Activated T-cell treated with anti-CD3 and anti-CD28 coated beads, Interleukin-2, amount 50 U/mL, for 1 hour (primary cell): ENCODE data around the gene SLC46A2.

Experiments used
- DNase-seq: peaks from one replicate; pipeline ENCODE4 v3.0.0-alpha.2; 2020

SLC46A2 gene, protein sequence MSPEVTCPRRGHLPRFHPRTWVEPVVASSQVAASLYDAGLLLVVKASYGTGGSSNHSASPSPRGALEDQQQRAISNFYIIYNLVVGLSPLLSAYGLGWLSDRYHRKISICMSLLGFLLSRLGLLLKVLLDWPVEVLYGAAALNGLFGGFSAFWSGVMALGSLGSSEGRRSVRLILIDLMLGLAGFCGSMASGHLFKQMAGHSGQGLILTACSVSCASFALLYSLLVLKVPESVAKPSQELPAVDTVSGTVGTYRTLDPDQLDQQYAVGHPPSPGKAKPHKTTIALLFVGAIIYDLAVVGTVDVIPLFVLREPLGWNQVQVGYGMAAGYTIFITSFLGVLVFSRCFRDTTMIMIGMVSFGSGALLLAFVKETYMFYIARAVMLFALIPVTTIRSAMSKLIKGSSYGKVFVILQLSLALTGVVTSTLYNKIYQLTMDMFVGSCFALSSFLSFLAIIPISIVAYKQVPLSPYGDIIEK

DNA sequence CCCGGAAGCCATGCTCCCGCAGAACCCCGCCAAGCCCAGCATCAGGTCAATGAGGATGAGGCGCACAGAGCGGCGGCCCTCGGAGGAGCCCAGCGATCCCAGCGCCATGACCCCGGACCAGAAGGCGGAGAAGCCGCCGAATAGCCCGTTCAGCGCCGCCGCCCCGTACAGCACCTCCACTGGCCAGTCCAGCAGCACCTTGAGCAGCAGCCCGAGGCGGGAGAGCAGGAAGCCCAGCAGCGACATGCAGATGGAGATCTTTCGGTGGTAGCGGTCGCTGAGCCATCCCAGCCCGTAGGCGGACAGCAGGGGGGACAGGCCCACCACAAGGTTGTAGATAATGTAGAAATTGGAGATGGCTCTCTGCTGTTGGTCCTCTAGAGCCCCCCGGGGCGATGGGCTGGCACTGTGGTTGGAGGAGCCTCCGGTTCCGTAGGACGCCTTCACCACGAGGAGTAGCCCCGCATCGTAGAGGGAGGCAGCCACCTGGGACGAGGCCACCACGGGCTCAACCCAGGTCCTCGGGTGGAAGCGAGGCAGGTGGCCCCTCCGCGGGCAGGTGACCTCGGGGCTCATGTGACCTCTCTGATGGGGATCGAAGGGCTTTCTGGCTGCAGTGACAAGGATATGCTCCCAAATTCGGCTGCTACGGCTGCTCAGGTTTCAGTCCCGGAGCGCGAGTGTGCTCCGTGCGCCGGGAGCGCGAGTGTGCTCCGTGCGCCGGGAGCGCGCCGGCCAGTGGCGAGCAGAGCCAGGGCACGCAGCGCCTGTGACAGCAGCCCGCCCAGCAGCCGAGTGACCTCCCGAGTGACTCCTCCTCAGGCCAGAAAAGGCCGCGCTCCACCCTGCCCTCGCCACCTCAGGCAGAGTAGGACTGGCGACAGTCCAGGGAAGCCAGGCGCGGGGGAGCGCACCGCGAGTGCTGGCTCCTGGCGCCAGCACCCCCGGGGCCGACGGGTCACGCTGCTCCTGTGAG, at the start of gene SLC46A2:
Gene SLC46A2 (minus strand): TSS at position 771 of the 976 bp plus-strand sequence. CDS start 195 bp downstream, at position 576.
- DNase-seq: no peak

DNA sequence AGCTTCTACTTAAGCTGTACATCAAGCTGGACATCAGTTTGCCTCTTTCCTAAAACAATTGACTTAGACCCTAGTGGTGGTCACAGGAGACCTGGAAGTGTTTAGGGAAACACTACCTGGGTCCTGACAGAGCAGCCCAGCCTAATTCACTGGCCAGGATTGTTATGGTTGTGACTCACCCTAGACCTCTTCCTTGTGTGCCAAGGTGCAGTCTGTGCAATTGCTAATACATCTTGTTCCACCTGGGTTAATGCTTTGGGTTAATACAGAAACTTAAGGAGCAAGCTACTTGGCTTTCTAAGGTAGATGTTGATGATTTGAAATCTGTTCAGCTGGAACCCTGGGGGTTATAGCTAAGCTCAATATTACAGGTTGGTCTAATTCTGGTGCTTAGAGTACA, 48.7 kb upstream of the SLC46A2 start:
- no peak for DNase-seq

DNA sequence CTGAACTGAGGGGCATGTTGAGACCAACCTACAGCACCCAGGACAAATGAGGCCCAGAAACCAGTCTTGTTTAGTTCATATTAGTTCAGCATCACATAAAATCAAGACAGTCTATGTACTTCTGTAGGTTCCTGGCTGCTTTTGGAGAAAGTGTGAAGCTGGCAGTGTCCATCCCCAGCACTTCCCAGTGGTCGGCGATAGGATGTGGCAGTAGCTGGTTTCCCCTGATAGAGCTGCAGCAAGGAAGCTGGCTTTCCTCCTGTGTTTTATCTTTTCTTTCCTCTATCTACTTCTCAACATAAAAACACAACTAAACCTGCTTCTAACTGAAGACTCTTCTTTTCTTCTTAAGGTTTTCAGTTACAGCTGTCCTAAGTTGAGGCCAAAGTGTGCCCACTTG, 43.0 kb upstream of the SLC46A2 start:
- DNase-seq: no peak

DNA sequence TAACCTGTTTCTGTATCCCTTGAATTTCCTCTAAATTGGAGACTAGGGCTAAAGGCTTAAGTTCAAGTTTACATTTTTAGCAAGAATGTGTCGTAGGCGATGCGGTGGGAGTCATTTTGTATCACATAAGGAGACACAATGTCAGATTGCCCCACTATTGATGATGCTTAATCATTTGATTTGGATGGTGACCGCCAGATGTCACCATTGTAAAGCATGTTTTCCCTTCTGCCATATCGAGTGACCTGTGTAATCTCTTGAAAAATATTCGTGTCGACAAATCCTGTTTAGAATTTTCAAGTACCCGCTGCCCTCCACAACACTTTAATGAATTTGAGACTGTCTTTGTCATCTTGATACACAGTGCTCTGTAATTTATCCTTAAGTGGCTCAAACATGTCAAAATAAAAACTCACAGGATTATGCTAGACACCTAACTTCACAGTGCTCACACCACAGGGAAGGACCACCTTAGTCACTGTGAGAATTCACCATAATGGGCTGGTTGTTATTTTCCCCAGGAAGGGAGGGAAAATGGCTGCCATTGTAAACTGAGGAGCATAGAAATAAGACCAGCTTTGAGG, 34.5 kb upstream of the SLC46A2 start:
- DNase-seq: no peak

DNA sequence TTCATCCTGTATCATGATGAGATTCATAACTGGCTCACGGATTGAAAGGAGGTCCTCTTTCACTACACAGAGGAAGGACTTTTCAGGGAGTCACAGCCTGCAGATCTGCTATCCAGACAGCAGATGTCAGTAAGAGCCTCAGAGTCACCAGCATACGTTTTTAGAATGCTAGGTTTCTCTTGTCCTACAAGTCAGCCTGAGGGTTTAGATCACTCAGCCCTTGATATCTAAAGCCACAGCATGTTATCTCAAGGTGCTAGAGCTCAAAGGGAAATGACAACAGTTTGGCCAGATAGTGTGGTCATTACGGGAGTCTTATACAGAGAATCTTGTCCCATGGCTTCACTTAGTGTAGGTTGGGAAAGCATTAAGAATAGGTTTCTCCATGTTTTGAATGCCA, 30.9 kb upstream of the SLC46A2 start:
- DNase-seq: no peak

DNA sequence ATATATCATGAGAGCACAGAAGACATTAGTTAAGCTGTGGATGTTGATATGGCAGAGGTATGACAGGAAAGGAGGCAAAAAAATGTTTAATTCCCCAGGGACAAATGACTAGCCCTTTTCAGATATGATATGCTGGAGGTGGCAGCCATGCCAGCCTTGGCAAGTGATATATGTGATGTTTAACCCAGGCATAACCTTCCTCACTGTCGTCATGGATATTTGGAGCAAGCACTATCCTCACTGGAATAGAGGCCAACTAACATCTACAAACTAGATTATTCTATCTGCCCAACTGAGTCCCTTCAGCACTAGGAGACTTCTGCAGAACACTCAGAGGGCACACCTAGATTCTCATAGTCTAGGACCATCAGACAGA, 27.3 kb upstream of the SLC46A2 start:
- DNase-seq: no peak

DNA sequence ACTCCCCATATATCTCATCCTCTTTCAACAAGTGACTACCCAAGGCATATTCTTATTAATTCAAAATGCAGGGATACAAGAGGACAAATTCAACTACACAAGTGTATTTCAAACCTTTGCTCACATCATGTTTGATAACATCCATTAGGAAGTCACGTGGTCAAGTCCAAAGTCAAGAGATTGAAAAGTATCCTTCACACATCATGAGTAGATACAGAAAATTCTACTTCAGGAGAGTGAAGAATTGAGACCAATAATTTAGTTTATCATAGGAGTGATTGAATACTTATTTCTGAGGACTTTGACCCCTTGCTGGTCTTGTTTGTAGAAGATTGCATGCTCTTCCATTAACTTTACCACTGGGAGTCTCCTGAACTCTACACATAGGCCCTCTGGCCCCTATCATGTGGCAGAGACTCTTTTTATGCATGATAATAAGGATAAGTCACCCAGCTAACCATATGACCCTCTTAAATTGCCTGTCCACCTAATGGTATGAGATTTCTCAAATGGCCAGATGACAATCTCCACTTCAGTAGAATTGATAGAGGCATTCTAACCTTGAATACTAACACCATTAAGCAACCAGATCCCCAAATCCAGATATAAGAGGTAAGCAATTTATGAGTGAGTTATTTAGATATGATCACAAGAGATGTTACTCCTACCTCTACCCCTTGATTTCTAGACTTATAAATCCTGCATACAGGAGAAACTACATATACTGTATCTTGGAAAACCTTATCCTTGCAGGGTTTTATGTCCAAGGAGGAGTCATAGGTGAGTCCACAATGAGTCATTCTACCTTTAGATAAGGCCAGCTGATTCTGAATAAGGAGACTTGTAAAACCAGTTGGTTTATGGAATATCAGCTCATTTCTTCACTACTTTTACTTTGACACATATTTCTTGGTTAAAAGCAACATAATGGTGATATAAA, 26.6 kb upstream of the SLC46A2 start:
- DNase-seq: no peak

DNA sequence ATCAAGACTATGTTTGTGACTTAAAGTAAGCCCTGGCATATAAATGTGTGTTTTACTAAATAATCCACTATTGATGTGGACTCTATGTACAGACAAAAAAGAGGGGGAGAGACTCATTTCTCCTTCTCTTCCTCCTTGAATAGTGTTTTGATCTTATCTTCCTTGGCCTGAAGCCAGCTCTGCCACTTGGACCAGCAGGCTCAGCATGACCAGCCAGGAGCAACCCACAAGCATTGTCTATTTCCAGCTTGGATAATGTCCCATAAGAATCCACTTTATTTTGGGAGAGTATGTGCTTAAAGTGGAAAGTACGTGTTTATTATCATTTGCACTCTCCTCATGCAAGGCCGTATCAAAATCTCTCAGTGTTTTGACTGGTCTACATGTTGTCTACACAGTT, 23.8 kb upstream of the SLC46A2 start:
- no peak for DNase-seq

DNA sequence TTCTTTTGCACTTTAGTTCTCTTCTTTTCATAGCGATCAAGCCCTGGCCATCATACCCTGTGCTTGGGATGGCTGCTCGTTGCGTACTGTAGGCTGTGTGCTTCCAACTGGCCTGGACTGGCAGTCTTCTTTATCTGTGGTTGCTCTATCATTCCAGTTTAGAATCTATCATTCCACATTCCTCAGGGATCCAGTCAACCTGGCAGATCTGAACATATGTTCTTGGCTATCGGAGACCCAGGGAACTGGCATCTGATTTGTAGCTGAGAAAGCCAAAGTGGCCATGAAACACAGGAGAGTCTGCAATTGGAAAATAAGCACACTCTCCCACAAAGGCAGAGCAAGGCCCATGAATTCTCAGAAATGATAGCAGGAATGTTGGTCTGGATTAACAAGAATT, 22.6 kb upstream of the SLC46A2 start:
- DNase-seq: no peak

DNA sequence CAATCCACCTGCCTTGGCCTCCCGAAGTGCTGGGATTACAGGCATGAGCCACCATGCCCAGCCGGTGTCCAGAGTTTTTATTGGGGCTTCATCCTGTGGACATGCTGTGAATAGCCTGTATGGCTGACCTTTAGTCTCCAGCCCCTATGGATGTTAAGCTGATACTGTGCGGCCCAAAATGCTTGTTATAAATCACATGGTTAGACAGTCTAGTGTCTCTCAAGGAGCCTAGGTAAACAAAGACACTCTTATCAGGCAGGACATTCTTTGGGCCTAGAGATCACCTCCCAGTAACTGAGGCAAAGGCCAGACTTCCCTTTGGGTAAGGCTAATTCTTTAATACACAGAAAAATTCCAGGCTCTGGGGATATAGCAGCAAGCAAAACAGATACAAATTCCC, 22.0 kb upstream of the SLC46A2 start:
- no peak for DNase-seq

DNA sequence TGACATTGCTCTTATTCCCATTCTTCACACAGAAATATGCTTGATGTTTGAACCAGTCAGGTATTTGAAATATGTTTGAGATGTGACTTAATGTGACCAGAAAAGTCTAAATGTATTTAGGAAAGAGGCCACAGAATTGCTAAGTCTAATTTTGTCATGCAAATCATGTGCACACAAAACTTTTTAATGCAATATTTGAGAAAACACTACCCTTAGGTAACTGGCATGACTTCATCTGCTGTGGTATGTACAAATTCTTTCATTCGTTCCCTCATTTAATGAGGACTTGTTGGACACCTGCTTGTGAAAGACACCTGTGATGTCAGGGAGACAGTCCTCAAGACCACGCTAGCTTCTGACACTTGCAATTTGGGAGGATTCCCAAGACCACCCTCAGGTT, 21.1 kb upstream of the SLC46A2 start:
- DNase-seq: no peak

DNA sequence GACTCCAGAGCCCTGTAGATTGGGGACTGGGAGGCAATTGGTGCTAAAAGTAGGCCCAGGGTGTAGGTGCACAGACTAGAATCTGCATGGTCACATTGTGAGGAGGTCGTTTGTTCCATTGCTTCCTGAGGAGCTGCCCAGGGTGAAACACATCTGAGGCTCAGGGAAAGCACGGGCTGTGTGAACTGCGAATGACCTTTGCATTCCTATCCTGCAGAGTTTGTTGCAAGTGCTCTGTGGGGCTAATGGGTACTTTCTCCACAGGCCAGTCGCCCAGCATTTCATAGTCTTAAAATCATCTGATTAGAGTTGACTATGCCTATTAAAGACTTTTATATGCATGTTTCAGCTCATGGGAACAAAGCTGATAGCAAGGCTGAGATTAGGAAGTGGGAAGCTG, 14.4 kb upstream of the SLC46A2 start:
- DNase-seq: no peak

DNA sequence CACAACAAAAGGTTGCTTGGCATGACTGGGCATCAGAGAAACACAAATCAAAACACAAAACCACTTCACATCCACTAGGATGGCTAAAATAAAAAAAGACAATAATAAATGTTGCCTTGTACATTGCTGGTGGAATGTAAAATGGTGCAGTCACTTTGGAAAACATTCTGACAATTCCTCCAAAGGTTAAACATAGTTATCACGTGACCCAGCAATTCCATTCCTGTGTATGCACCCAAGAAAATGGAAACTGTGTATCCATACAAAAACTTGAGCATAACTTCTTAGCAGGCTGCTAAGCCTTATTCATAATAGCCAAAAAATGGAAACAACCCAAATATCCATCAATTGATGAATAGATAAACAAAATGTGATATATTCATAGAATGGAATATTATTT, 10.2 kb upstream of the SLC46A2 start:
- no peak for DNase-seq

DNA sequence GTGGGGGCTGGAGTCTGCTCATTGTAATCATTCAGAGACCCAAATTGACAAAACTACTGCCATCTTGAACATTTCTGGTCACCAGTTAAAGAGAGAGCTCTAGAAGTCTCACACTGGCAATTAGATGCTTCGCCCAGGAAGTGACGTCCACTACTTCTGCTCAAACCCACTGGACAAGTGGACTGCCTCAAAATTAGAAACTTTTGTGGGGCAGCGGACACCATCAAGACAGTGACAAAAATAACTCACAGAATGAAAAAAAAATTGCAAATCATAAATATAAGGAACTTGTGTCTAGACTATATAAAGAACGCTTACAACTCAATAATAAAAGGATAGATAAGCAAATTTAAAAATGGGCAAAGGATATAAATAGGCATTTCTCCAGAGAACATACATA, 9.8 kb upstream of the SLC46A2 start:
- DNase-seq: no peak

DNA sequence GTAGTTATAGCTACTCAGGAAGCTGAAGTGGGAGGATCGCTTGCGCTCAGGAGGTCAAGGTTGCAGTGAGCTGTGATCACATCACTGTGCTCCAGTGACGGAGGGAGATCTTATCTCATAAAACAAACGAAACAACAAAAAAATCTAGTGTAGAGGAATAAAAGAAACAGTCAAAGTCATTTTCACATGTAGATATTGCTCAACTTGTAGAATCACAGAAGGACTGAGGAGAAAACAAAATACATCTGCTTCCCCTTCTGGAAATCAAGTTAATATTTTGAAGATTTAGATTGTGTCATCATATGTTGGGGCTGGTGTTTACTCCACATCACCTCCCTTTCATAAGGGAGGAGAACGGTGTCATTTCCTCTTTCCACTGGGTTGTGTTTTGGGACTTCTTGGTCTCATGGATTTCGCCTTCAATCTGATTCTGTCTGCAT, 8.2 kb upstream of the SLC46A2 start:
- no peak for DNase-seq

DNA sequence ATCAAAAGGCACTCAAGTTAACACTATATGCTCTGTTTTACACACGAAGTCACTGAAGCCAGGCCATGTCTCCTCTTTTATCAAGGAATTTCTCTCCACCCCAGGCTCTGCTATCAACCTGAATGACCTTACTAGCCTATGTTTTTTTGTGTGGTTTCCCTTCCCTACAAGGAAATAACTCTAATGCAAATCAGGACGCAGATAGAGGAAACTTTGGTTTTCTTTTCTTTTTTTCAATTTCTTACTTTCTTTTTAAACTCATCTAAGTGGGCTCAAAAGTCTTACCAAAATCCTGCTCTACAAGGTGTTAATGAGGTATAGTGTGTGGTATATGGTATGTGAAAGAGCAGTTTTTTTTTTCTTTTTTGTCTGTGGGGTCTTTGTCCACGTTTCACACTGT, 5.5 kb upstream of the SLC46A2 start:
- DNase-seq: no peak

DNA sequence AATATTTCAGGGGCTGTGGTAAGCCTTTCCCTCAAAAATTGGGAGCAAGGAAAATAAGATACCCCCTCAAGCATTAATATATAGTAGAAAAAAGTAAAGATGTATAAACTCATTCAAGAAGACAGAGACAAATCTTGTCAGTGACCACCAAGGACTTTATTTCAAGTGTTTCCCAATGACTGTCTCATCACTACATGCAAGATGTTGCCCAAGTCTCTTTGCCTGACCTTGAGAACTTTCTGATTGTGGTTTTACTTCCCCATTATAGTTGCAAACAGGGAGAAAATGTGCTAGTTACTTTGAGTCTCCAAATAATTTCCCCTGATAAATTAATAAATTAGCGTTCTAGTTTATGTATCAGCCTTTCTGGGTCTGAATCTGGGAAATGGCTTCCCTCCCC, 4.0 kb upstream of the SLC46A2 start:
- no peak for DNase-seq

DNA sequence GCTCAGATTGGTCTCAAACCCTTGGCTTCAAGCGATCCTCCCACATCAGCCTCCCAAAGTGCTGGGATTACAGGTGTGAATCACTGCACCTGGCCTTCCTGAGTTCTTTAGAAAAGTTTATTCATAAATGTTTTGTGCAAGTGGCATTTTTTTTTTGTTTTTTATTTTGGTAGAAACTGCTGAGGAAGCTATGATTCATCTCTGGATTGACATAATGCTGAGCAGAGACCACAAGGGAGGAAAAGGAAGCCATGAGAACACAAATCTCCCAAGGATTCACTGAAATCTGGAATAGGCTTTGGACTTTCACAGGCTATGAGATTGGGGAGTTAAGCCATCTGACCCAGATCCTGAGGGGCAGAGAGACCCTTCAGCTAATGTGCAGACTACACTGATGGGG, 3.4 kb upstream of the SLC46A2 start:
- DNase-seq: no peak

DNA sequence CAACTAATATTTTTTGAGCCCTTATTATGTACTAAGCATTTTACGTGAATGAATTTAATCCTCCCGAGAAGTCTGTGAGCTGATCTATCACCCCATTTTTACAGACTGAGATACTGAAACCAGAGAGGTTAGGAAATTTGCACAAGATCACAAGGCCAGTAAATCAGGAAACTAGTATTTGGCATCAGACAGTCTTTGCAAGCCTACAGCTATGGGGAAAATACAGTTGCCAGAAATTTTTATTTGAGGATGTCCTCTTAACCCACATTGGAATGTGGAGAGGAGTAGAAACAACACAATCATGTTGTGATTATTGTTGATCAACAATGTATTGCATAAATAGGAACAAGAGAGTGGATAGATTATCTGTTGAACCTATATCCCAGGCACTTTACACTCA, 2.3 kb upstream of the SLC46A2 start:
- no peak for DNase-seq

DNA sequence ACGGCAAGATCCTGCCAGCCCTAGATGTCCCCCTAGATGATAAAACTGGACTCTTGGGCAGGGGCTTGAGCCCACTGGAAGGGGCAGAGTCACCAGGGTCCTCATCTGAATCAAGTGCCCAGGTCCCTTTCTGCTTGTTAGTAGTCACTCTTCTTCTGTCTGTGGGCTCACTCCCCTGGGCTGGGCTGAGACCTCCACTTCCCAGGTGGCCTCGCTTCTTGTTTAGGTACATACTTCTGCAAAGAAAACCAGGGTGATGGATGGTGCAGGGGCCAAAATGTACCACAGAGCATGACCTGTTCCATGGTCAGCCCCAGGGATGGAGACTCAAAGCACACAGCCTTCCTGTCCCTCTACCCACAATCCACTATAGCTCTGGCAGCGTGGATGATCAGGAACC, 845 bp upstream of the SLC46A2 start:
- DNase-seq: no peak

DNA sequence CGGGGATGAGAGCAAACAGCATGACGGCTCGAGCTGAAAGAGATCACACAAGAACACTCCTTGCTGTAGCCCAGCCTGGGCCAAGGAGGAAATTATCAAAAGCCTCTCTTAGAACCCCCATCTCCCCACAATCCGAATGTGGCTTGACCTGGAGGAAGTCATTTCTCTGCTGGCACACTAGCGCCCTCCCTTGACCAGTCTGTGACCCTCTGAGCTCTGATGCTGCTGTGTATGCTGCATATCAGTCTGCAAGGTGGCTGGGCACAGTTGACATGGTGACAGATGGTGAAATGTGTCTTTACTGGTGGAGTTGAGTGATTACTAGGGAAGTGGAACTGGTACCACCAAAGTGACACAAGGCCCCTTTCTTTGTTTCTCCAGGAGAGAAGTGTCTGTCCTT, 3.3 kb downstream of the SLC46A2 start:
- no peak for DNase-seq

DNA sequence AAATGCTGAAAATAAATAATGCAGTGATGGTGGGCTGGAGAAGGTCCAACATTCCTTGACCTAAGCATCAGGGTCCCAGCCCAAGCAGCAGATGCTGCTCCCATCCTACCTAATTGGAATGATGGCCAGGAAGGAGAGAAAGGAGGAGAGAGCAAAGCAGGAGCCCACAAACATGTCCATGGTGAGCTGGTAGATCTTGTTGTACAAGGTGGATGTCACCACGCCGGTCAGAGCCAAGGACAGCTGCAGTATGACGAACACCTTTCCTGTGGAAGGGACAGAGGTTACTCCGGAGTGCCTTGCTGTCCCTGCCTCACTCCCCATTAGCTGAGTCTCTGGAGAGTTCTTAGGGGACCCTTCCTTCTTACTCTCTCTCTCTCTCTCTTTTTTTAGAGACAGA, 4.3 kb downstream of the SLC46A2 start:
- DNase-seq: no peak
